ENCODE measurements around the gene ARL15. TPM values are rescaled to one million over a fixed set of nuclear protein-coding genes. Genes with fewer than 3 reads are reported as not detected.

ARL15 gene
- total and polyA plus RNA-seq, 2 donors = 23.1 to 26.4 TPM

GRCh38 chr5:54093081-54093492 is 217.3 kb downstream of the ARL15 start:
- 98% methylated on average over 1 of the region's 1 CpG for WGBS
- no peak overlapping the region for H3K27ac ChIP-seq (ENCODE audit: low read depth in 1 of 2, low read length in 1 of 2)
- H3K4me3 ChIP-seq (ENCODE audit: low read length in 2 of 2) = no peak overlapping the region
- H3K4me1 ChIP-seq (ENCODE audit: control insufficient read depth in 2 of 2, insufficient read depth in 2 of 2, low read length in 2 of 2) = no peaks in the 10 kb centered on the region
- DNase-seq (ENCODE audit: low read depth in 6 of 9, low spot score in 9 of 9) = no peak
- H3K9me3 ChIP-seq (ENCODE audit: control insufficient read depth in 2 of 2, insufficient read depth in 1 of 2, low read length in 1 of 2) = no peaks in the 10 kb centered on the region
- no peaks in the 10 kb centered on the region for H3K36me3 ChIP-seq (ENCODE audit: control insufficient read depth in 2 of 2, insufficient read depth in 2 of 2, low read length in 1 of 2)
- no peaks in the 10 kb centered on the region for H3K27me3 ChIP-seq (ENCODE audit: control insufficient read depth in 2 of 2, insufficient read depth in 1 of 2, low read length in 1 of 2)

DNA sequence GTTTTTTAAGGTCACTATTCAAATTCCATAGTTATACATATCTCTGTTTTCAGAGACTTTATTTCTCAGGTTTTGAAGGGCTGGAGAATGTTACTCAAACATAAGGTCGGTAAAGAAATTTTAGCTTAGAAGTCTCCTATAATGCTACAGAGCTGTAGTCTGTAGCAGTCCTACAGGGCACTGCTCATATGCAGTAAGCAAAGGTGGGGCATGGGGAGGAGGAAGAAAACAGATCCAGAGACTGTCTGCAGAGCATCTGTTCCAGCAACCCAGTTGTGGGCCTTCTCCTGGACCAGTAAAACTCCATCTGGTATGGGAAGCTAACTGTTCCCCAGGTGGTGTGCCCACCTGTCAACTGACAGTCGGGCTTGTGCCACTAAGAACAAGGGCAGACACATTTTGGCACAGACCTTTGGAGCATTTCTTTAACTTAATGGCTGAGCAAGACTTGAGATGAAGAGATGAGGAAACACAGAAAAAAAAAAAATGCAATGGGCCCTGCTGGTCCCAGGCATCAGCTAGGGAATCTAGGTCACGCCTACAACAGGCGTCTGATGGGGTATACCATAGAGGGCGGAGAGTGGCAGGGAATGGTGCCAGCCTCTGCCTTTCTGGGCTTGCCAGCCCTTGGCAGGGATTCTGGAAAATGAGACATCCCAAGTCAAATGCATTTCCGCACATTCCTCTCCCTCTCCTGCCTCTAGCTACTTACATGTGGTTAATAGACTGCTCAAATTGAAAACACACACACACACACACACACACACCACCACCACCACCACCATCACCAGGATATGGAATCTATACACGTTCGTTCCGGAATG is 218.9 kb downstream of the ARL15 start:
- Histone ChIP-seq H3K9me3 (ENCODE audit: control insufficient read depth in 2 of 2, insufficient read depth in 1 of 2, low read length in 1 of 2) (no peaks in the 10 kb centered on the region), H3K4me1 (ENCODE audit: control insufficient read depth in 2 of 2, insufficient read depth in 2 of 2, low read length in 2 of 2) (no peaks in the 10 kb centered on the region), H3K36me3 (ENCODE audit: control insufficient read depth in 2 of 2, insufficient read depth in 2 of 2, low read length in 1 of 2) (no peaks in the 10 kb centered on the region), H3K4me3 (ENCODE audit: low read length in 2 of 2) (no peak overlapping the region), H3K27ac (ENCODE audit: low read depth in 1 of 2, low read length in 1 of 2) (no peak overlapping the region), H3K27me3 (ENCODE audit: control insufficient read depth in 2 of 2, insufficient read depth in 1 of 2, low read length in 1 of 2) (no peaks in the 10 kb centered on the region)
- no peak for DNase-seq (ENCODE audit: low read depth in 6 of 9, low spot score in 9 of 9)
- 96% methylated on average over 9 of the region's 9 CpGs for WGBS

DNA sequence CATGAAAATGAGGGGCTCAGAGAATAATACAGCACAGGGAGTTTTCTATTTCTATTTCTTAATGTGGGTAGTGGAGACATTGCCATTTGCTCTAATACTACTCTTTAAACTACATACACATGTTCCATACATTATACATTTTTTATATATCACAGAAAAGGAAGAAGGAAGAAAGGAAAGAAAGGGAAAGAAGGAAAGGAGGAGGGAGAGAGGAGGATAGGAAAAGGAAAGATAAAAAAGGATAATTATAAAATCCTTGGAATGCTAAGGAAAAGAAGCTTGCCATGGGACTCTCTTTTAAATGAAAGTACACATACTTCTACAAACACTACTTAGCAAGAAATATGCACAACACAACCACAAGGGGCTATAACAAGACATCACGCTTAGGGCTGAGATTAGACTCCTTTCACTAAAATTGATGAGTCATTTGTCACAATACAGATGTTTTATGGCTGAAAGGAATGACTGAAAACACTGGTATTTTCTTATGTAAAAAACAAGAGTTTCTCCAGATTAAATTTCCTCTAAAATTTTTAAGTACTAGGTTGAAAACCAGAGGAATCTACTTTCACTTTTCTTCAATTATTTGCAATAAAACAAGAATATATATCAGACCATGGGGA is 219.8 kb downstream of the ARL15 start:
- Histone ChIP-seq H3K27ac (ENCODE audit: low read depth in 1 of 2, low read length in 1 of 2) (no peak overlapping the region), H3K4me3 (ENCODE audit: low read length in 2 of 2) (no peak overlapping the region), H3K4me1 (ENCODE audit: control insufficient read depth in 2 of 2, insufficient read depth in 2 of 2, low read length in 2 of 2) (no peaks in the 10 kb centered on the region), H3K27me3 (ENCODE audit: control insufficient read depth in 2 of 2, insufficient read depth in 1 of 2, low read length in 1 of 2) (no peaks in the 10 kb centered on the region), H3K9me3 (ENCODE audit: control insufficient read depth in 2 of 2, insufficient read depth in 1 of 2, low read length in 1 of 2) (no peaks in the 10 kb centered on the region), H3K36me3 (ENCODE audit: control insufficient read depth in 2 of 2, insufficient read depth in 2 of 2, low read length in 1 of 2) (no peaks in the 10 kb centered on the region)
- DNase-seq (ENCODE audit: low read depth in 6 of 9, low spot score in 9 of 9) = no peak
- WGBS = 83% methylated on average over 1 of the region's 1 CpG

- Histone ChIP-seq H3K4me1 (ENCODE audit: control insufficient read depth in 2 of 2, insufficient read depth in 2 of 2, low read length in 2 of 2) (no peaks in the 10 kb centered on the region), H3K9me3 (ENCODE audit: control insufficient read depth in 2 of 2, insufficient read depth in 1 of 2, low read length in 1 of 2) (no peaks in the 10 kb centered on the region), H3K27me3 (ENCODE audit: control insufficient read depth in 2 of 2, insufficient read depth in 1 of 2, low read length in 1 of 2) (no peaks in the 10 kb centered on the region), H3K4me3 (ENCODE audit: low read length in 2 of 2) (no peak overlapping the region), H3K27ac (ENCODE audit: low read depth in 1 of 2, low read length in 1 of 2) (no peak overlapping the region), H3K36me3 (ENCODE audit: control insufficient read depth in 2 of 2, insufficient read depth in 2 of 2, low read length in 1 of 2) (no peaks in the 10 kb centered on the region)
- 96% methylated on average over 2 of the region's 2 CpGs for WGBS
- no peak for DNase-seq (ENCODE audit: low read depth in 6 of 9, low spot score in 9 of 9)
These were observed 222.3 kb downstream of the ARL15 start for GRCh38 chr5:54088081-54088480.

- Histone ChIP-seq H3K27me3 (ENCODE audit: control insufficient read depth in 2 of 2, insufficient read depth in 1 of 2, low read length in 1 of 2) (no peaks in the 10 kb centered on the region), H3K36me3 (ENCODE audit: control insufficient read depth in 2 of 2, insufficient read depth in 2 of 2, low read length in 1 of 2) (no peaks in the 10 kb centered on the region), H3K9me3 (ENCODE audit: control insufficient read depth in 2 of 2, insufficient read depth in 1 of 2, low read length in 1 of 2) (no peaks in the 10 kb centered on the region), H3K27ac (ENCODE audit: low read depth in 1 of 2, low read length in 1 of 2) (no peak overlapping the region), H3K4me3 (ENCODE audit: low read length in 2 of 2) (no peak overlapping the region), H3K4me1 (ENCODE audit: control insufficient read depth in 2 of 2, insufficient read depth in 2 of 2, low read length in 2 of 2) (no peaks in the 10 kb centered on the region)
- 97% methylated on average over 2 of the region's 2 CpGs for WGBS
- DNase-seq (ENCODE audit: low read depth in 6 of 9, low spot score in 9 of 9) = no peak
These were observed 222.9 kb downstream of the ARL15 start for GRCh38 chr5:54087436-54087835.

- Histone ChIP-seq H3K4me1 (ENCODE audit: control insufficient read depth in 2 of 2, insufficient read depth in 2 of 2, low read length in 2 of 2) (no peaks in the 10 kb centered on the region), H3K27ac (ENCODE audit: low read depth in 1 of 2, low read length in 1 of 2) (no peak overlapping the region), H3K9me3 (ENCODE audit: control insufficient read depth in 2 of 2, insufficient read depth in 1 of 2, low read length in 1 of 2) (no peaks in the 10 kb centered on the region), H3K36me3 (ENCODE audit: control insufficient read depth in 2 of 2, insufficient read depth in 2 of 2, low read length in 1 of 2) (no peaks in the 10 kb centered on the region), H3K4me3 (ENCODE audit: low read length in 2 of 2) (no peak overlapping the region), H3K27me3 (ENCODE audit: control insufficient read depth in 2 of 2, insufficient read depth in 1 of 2, low read length in 1 of 2) (no peaks in the 10 kb centered on the region)
- no peak for DNase-seq (ENCODE audit: low read depth in 6 of 9, low spot score in 9 of 9)
- WGBS = 98% methylated on average over 2 of the region's 2 CpGs
These were observed 224.2 kb downstream of the ARL15 start for GRCh38 chr5:54086191-54086590.

GRCh38 chr5:54084696-54085095 is 225.7 kb downstream of the ARL15 start:
- no peaks in the 10 kb centered on the region for H3K4me1 ChIP-seq (ENCODE audit: control insufficient read depth in 2 of 2, insufficient read depth in 2 of 2, low read length in 2 of 2)
- H3K9me3 ChIP-seq (ENCODE audit: control insufficient read depth in 2 of 2, insufficient read depth in 1 of 2, low read length in 1 of 2) = no peaks in the 10 kb centered on the region
- no peaks in the 10 kb centered on the region for H3K27me3 ChIP-seq (ENCODE audit: control insufficient read depth in 2 of 2, insufficient read depth in 1 of 2, low read length in 1 of 2)
- H3K36me3 ChIP-seq (ENCODE audit: control insufficient read depth in 2 of 2, insufficient read depth in 2 of 2, low read length in 1 of 2) = no peaks in the 10 kb centered on the region
- WGBS = 98% methylated on average over 4 of the region's 4 CpGs
- H3K4me3 ChIP-seq (ENCODE audit: low read length in 2 of 2) = no peak overlapping the region
- no peak for DNase-seq (ENCODE audit: low read depth in 6 of 9, low spot score in 9 of 9)
- H3K27ac ChIP-seq (ENCODE audit: low read depth in 1 of 2, low read length in 1 of 2) = no peak overlapping the region

DNA sequence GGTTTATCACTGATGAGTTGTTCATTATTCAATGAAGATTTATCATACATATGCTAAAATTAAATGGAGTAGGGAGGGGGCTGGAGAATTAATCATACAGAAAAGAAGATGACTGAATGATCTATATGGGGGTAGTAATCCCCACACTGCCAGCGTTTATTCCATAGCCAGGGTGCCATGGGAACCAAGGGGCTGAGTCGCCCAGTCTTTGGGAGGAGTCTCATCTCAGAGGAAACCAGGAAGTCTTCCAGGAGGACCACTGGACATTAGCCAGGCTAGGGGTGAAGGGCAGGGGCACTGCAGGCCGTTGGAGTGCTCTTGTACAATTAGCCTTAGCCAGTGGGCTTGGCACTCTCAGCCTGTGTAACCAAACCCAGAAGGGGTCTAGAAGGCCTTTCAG is 226.5 kb downstream of the ARL15 start:
- Histone ChIP-seq H3K36me3 (ENCODE audit: control insufficient read depth in 2 of 2, insufficient read depth in 2 of 2, low read length in 1 of 2) (no peaks in the 10 kb centered on the region), H3K4me1 (ENCODE audit: control insufficient read depth in 2 of 2, insufficient read depth in 2 of 2, low read length in 2 of 2) (no peaks in the 10 kb centered on the region), H3K9me3 (ENCODE audit: control insufficient read depth in 2 of 2, insufficient read depth in 1 of 2, low read length in 1 of 2) (no peaks in the 10 kb centered on the region), H3K27ac (ENCODE audit: low read depth in 1 of 2, low read length in 1 of 2) (no peak overlapping the region), H3K27me3 (ENCODE audit: control insufficient read depth in 2 of 2, insufficient read depth in 1 of 2, low read length in 1 of 2) (no peaks in the 10 kb centered on the region), H3K4me3 (ENCODE audit: low read length in 2 of 2) (no peak overlapping the region)
- DNase-seq (ENCODE audit: low read depth in 6 of 9, low spot score in 9 of 9) = no peak
- WGBS = 85% methylated on average over 3 of the region's 3 CpGs

DNA sequence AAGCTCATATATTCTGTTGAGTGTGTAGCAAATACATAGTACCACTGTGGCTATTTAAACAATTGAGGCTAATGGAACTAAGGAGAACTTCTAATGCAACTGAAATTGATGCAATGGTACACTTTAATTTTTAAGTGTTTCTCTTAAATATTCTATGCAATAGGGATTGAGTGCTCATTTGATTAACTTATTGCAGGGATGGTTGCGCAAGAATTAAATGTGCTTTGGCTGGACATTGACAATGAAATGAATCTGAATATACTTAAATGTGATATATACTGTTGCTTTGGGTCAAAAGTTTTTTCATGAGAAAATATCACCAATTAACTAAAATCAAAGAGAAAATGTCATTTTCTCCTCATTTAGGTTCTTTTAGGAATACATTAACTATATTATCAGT is 227.1 kb downstream of the ARL15 start:
- no peak overlapping the region for H3K4me3 ChIP-seq (ENCODE audit: low read length in 2 of 2)
- H3K9me3 ChIP-seq (ENCODE audit: control insufficient read depth in 2 of 2, insufficient read depth in 1 of 2, low read length in 1 of 2) = no peaks in the 10 kb centered on the region
- DNase-seq (ENCODE audit: low read depth in 6 of 9, low spot score in 9 of 9) = no peak
- no peaks in the 10 kb centered on the region for H3K4me1 ChIP-seq (ENCODE audit: control insufficient read depth in 2 of 2, insufficient read depth in 2 of 2, low read length in 2 of 2)
- H3K27ac ChIP-seq (ENCODE audit: low read depth in 1 of 2, low read length in 1 of 2) = no peak overlapping the region
- no peaks in the 10 kb centered on the region for H3K36me3 ChIP-seq (ENCODE audit: control insufficient read depth in 2 of 2, insufficient read depth in 2 of 2, low read length in 1 of 2)
- H3K27me3 ChIP-seq (ENCODE audit: control insufficient read depth in 2 of 2, insufficient read depth in 1 of 2, low read length in 1 of 2) = no peaks in the 10 kb centered on the region
- 100% methylated on average over 1 of the region's 1 CpG for WGBS

Measured in thymus (tissue), 11 donors.